GM21360 (cell line): Measurements from ENCODE around the gene PCDH7.

Source experiments
- ATAC-seq: cut with Tn5 transposase; IDR thresholded peaks from one replicate; pipeline ENCODE4 v1.9.1; 2021; ENCODE audit warnings: mild to moderate bottlenecking, moderate library complexity; ENCODE audit not compliant: unreplicated experiment

PCDH7 gene

GRCh38 chr4:30776451-30776850 lies 56.3 kb downstream of the PCDH7 start:
- ATAC-seq, result no peak

DNA sequence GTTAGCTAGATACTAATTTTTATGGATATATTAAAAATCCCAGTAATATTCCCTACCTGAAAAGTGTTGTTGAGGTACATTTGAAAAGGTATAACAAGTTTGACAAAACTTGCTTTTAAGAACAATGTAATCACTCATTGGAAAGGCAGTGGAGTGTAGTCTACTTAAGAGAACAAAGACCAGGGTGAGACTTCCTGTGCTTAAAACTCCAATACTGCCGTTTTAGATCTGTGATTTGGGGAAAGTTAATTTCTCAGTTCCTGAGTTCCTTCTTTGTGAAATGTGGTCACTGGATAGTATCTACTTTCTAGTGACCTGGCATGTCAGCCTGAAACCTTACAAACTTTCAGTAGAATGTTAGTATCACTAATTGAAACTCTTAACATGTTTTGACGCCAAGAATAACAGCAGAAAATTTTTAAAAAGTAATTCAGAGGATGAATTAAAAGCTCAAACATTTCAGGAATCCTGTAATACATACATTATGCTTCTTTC lies 56.8 kb downstream of the PCDH7 start:
- no peak for ATAC-seq
